GM19035 (cell line): ENCODE results near the gene HTRA2.

Source experiments
- ATAC-seq: cut with Tn5 transposase; IDR thresholded peaks from one replicate; pipeline ENCODE4 v1.9.1; 2021; ENCODE audit not compliant: unreplicated experiment

HTRA2 gene

GRCh38 chr2:74515271-74515980, 14.3 kb upstream of the HTRA2 start:
- ATAC-seq = no peak

GRCh38 chr2:74515981-74516633, 13.6 kb upstream of the HTRA2 start:
- no peak for ATAC-seq

- no peak for ATAC-seq
Measured at GRCh38 chr2:74516650-74517049, 13.1 kb upstream of the HTRA2 start.

GRCh38 chr2:74522516-74522915, 7.2 kb upstream of the HTRA2 start:
- ATAC-seq = no peak

GRCh38 chr2:74524005-74524404, 5.7 kb upstream of the HTRA2 start:
- no peak for ATAC-seq

- ATAC-seq = no peak
Measured at GRCh38 chr2:74524955-74525716, 4.6 kb upstream of the HTRA2 start.

- no peak for ATAC-seq
Measured at GRCh38 chr2:74525717-74526648, 3.8 kb upstream of the HTRA2 start, which contains the start of gene DQX1. Gene DQX1, minus strand, starts transcription at chr2:74526231. Its CDS starts 502 bp downstream, at chr2:74525729.

- no peak for ATAC-seq
Measured at GRCh38 chr2:74526649-74527230, 3.0 kb upstream of the HTRA2 start.

GRCh38 chr2:74527741-74528140, 2.0 kb upstream of the HTRA2 start:
- ATAC-seq = no peak

GRCh38 chr2:74528600-74529356, 955 bp upstream of the HTRA2 start:
- peak; percentile 4 for ATAC-seq

GRCh38 chr2:74530239-74531187, 780 bp downstream of the HTRA2 start:
- ATAC-seq = peak; percentile 29

GRCh38 chr2:74531666-74532065, 1.9 kb downstream of the HTRA2 start:
- ATAC-seq = no peak

GRCh38 chr2:74532222-74532621, 2.5 kb downstream of the HTRA2 start:
- ATAC-seq = no peak

- no peak for ATAC-seq
Measured at GRCh38 chr2:74533464-74533863, 3.7 kb downstream of the HTRA2 start.

- no peak for ATAC-seq
Measured at GRCh38 chr2:74534411-74534810, 4.7 kb downstream of the HTRA2 start.

- ATAC-seq = no peak
Measured at GRCh38 chr2:74535440-74535965, 5.8 kb downstream of the HTRA2 start.

GRCh38 chr2:74536166-74536950, 6.6 kb downstream of the HTRA2 start:
- no peak for ATAC-seq

- no peak for ATAC-seq
Measured at GRCh38 chr2:74537140-74537539, 7.4 kb downstream of the HTRA2 start.
